Neural progenitor cell (in vitro differentiated cells): ENCODE data around the gene PLA2G5.

Source experiments
- CTCF ChIP-seq: fragments of 200-600 bp; sonication (generic); IDR thresholded peaks from 2 replicates; pipeline ENCODE4 v1.5.1; 2017; ENCODE audit warnings: antibody characterized with exemption, mild to moderate bottlenecking
- EZH2 ChIP-seq: fragments of 200-600 bp; sonication (generic); IDR thresholded peaks from 2 replicates; pipeline ENCODE4 v1.6.1; 2017; ENCODE audit warnings: antibody characterized with exemption, mild to moderate bottlenecking, moderate library complexity
- EZH2phosphoT487 ChIP-seq: fragments of 200-600 bp; sonication (generic); IDR thresholded peaks from 2 replicates; pipeline ENCODE4 v1.6.1; 2017; ENCODE audit warnings: antibody characterized with exemption

- no peak for TF ChIP-seq CTCF
- no peak for TF ChIP-seq EZH2phosphoT487
- no peak for TF ChIP-seq EZH2
These were observed 11.4 kb downstream of the PLA2G5 start for GRCh38 chr1:20081353-20081810.
